Lower leg skin (tissue), 4 donors: ENCODE measurements around the gene FERMT1. TPM values are rescaled to one million over a fixed set of nuclear protein-coding genes. Genes with fewer than 3 reads are reported as not detected.

Experiments
- DNase-seq, 2 donors: peaks; one replicate each; pipeline ENCODE4 v3.0.0-alpha.2; 2019; ENCODE audit warnings: low spot score in 2 of 2
- H3K4me3 ChIP-seq: fragments of 200-600 bp; sonication (generic); 2 replicates; pipeline ENCODE4 v1.5.1; 2017; ENCODE audit warnings: mild to moderate bottlenecking, low read depth; ENCODE audit not compliant: poor library complexity, severe bottlenecking
- POLR2A ChIP-seq, 2 donors: fragments of 450-650 bp; IDR thresholded peaks; one replicate each; pipeline ENCODE4 v1.6.1; 2016 to 2017; ENCODE audit warnings: antibody characterized with exemption in 2 of 2, mild to moderate bottlenecking in 1 of 2, moderate library complexity in 1 of 2
- WGBS, 2 donors: methylation state at CpG; one replicate each; pipeline ENCODE4 v1.1.5; 2018; 5-methylcytosine and 5-hydroxymethylcytosine counted together
- intact Hi-C: fragments of 100-400 bp; cut with DNase I; formaldehyde crosslinking; loops from one replicate; pipeline ENCODE4 v1.15.0; 2023; ENCODE audit warnings: low total_unique reads
- total RNA-seq, 4 donors: library from RNA; depleted of rRNA; stranded (reverse); fragments of >200 nt; gene quantifications; one replicate each; pipeline ENCODE4 v1.1.0, GENCODE V29; 2016
- TF ChIP-seq, protein P1 (sequence below), 3 donors: fragments of 450-650 bp; IDR thresholded peaks; one replicate each; pipeline ENCODE4 v1.5.1; 2016; ENCODE audit warnings: antibody characterized with exemption in 3 of 3, mild to moderate bottlenecking in 3 of 3, moderate library complexity in 2 of 3

Gene FERMT1, protein sequence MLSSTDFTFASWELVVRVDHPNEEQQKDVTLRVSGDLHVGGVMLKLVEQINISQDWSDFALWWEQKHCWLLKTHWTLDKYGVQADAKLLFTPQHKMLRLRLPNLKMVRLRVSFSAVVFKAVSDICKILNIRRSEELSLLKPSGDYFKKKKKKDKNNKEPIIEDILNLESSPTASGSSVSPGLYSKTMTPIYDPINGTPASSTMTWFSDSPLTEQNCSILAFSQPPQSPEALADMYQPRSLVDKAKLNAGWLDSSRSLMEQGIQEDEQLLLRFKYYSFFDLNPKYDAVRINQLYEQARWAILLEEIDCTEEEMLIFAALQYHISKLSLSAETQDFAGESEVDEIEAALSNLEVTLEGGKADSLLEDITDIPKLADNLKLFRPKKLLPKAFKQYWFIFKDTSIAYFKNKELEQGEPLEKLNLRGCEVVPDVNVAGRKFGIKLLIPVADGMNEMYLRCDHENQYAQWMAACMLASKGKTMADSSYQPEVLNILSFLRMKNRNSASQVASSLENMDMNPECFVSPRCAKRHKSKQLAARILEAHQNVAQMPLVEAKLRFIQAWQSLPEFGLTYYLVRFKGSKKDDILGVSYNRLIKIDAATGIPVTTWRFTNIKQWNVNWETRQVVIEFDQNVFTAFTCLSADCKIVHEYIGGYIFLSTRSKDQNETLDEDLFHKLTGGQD
- 10 to 100 TPM; 24.2 to 33.0 (median 27.8) TPM for total RNA-seq

DNA sequence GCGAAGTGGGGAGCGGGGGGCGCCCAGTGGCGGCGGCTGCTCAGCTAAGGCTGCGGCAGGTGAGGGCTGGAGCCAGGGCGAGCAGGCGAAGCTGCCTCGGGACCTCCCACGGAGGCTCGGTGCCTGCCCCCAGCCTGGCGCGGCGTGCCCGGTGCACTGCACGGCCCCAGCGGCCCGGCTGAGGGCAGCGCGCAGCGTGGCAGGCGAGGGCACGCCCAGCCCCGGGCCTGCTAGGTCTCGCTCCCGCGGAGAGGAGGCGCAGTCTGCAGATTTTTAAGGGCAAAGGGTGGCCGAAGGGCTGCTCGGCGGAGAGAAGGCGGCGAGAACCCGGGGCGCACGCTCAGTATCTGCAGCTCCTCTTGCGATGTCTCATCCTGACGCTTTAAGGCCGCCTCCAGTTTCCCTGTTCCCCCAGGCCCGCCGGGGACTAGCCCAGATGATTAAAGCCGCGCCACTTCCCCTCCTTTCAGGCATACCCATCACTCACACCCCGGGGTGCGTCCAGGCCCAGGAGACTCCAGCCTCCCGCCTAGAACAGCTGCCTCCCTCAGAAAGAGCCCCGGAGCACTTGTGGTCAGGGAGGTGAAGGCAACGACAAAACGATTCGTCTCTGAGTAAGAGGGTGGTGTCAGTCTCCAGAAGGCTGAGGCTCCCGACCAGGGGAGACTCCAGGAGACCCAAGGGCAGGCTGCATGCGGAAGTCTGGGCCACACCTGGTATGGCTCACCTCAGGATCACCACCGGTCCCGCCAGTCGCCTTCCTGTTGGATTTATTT is at the start of gene FERMT1:
FERMT1 (minus strand) TSS at position 158 of the 776 bp plus-strand sequence. CDS start 3,476 bp downstream, outside the sequence.
- intact Hi-C loops = no loop called here
- TF ChIP-seq POLR2A (IDR thresholded peaks at IDR 0.05) = no peak
- TF ChIP-seq, protein P1, sequence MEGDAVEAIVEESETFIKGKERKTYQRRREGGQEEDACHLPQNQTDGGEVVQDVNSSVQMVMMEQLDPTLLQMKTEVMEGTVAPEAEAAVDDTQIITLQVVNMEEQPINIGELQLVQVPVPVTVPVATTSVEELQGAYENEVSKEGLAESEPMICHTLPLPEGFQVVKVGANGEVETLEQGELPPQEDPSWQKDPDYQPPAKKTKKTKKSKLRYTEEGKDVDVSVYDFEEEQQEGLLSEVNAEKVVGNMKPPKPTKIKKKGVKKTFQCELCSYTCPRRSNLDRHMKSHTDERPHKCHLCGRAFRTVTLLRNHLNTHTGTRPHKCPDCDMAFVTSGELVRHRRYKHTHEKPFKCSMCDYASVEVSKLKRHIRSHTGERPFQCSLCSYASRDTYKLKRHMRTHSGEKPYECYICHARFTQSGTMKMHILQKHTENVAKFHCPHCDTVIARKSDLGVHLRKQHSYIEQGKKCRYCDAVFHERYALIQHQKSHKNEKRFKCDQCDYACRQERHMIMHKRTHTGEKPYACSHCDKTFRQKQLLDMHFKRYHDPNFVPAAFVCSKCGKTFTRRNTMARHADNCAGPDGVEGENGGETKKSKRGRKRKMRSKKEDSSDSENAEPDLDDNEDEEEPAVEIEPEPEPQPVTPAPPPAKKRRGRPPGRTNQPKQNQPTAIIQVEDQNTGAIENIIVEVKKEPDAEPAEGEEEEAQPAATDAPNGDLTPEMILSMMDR (IDR thresholded peaks at IDR 0.05) = no peak
- no peak for DNase-seq
- 3 to 5% methylated on average over 25 to 33 of the region's 55 CpGs for WGBS, 2 donors
- H3K4me3 ChIP-seq = peak within 1 kb of the TSS; percentile 21

DNA sequence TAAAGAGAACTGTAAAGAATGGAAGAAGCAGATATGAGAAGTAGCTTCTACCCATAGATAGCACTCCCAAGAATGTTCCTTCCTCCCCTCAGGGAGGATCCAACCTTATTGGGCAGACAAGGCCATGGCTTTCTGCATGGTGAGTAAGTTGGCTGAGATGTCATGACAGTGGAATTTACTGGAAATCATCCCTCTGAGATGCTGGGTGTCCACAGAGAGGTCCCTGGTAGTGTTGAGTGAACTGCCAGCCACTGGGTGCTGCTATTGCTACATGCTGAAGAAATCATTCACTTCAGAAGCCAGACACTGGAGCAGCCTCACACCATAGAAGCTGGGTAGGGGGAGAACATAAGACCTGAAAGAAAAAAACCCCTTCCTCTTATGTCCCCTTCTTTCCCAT is 46.4 kb upstream of the FERMT1 start:
- H3K4me3 ChIP-seq = no peak overlapping the region
- intact Hi-C loops = no loop called here
- no peak for TF ChIP-seq POLR2A (IDR thresholded peaks at IDR 0.05)
- TF ChIP-seq, protein P1 (IDR thresholded peaks at IDR 0.05) = no peak
- DNase-seq = no peak

DNA sequence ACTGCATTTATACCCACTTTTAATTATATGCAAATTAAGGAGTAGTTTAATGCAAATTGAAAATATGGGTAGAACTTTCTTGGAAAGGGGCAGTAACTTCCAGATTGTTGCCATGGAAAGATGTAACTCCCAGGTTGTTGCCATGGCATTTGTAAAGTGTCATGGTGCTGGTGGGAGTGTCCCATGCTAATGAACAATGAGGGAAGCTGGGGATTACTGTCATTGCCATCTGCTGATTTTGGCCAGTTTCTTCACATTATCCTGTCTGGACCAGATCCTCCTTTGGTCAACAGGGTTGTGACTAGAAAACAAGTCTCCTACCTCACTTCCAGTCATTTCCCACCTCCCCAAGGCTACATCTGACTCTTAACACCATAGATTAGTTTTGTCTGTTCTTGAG is 45.4 kb upstream of the FERMT1 start:
- intact Hi-C loops = no loop called here
- H3K4me3 ChIP-seq = no peak overlapping the region
- TF ChIP-seq POLR2A (IDR thresholded peaks at IDR 0.05) = no peak
- TF ChIP-seq, protein P1 (IDR thresholded peaks at IDR 0.05) = no peak
- DNase-seq = no peak

DNA sequence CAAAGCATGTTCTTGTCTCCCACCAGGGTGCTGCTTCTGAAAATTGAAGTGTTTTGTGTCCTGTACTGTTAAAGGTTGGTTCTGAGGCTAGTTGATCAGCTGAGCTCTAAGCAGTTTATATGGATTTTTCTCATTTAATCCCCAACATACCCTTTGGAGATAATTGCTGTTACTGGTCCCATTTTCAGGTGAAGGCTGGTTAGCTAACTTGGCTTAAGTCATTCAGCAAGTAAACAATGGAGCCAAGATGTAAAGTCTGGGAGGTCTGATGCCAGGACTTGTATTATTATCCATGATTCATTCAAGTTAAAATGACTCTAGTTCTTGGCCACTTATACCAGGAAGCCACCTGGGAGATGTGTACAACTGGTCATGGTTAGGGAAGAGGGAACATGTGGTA is 42.5 kb upstream of the FERMT1 start:
- H3K4me3 ChIP-seq = no peak overlapping the region
- TF ChIP-seq, protein P1 (IDR thresholded peaks at IDR 0.05) = no peak
- TF ChIP-seq POLR2A (IDR thresholded peaks at IDR 0.05) = no peak
- intact Hi-C loops = no loop called here
- DNase-seq = no peak

DNA sequence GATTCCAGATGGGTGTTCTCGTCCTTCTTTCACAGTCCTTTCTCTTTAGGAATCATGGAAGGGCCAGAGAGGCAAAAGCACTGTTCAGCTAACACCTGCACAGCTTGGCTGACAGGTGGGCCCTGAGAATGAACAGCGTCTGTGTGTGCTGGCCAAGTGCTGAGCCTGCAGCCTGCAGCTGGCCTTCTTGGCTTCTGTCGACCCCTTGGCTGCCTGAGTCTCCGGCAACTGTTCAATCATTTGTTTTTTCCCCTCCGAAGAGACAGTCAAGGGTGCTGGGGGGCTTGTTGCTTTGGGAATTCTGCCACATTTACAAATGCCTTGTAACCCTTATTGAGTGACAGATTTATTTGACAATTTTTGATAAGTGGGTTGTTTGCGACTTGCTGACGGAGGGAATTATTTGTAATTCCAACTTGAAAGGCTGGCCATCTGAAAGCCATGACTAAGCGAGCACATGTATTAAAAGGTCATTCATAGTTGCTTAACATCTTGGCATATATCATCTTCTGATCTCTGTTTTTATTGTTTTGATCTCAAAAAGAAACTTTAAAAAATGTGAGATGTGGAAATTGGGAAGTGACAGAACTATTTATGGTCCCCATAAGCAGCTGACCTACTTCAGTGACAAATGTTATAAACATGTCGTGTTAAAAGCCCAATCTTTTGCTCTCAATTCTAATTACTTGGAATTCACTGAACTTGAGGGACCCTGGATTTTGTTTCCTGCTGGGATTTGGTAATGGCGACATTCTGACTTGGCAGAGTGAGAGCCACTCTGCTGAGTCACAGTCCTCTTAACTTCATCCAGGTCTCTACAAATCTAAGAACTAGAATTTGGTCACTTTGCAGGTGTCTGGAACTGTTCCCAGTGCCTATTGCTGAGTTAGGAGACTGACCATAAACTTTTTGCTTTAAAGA is 41.9 kb upstream of the FERMT1 start:
- 31 to 38% methylated on average over 10 of the region's 10 CpGs for WGBS, 2 donors
- TF ChIP-seq, protein P1 (IDR thresholded peaks at IDR 0.05) = no peak
- no peak for TF ChIP-seq POLR2A (IDR thresholded peaks at IDR 0.05)
- intact Hi-C loops = no loop called here
- H3K4me3 ChIP-seq = no peak overlapping the region
- DNase-seq = no peak
